NB4 (cell line): ENCODE results near the gene SUSD2.

Experiments used
- POLR2A ChIP-seq: IDR thresholded peaks from 2 replicates; pipeline ENCODE4 v1.6.1; 2011; ENCODE audit warnings: mild to moderate bottlenecking; ENCODE audit not compliant: insufficient read length; ENCODE audit errors: extremely low read depth
- TF ChIP-seq, protein P1 (sequence below): IDR thresholded peaks from one replicate; pipeline ENCODE4 v1.5.1; 2012; ENCODE audit warnings: low read depth, low read length

DNA sequence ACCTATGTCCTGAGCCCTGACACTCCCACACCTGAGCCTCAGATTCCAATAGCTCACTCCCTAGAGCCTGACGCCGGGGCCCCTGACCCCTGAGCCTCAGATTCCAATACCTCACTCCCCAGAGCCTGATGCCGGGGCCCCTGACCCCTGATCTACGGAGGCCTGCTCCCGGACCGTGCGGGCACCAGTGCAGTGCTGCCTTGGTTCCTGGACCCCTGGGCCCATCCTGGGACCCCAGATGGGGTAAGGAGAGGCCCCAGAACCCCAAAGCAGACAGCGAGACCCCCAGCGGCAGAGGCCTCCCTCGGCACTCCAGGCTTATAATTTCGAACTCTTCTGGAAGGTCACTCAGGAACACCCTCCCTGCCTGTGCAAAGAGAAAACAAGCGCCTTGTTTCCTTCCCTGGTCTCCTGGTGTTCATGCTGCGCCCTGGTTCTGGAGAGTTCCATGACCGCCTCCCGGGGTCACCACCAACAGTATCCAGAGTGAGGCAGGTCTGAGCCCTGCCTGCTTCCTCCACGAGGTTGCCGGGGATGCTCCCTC lies 7.5 kb downstream of the SUSD2 start:
- TF ChIP-seq POLR2A: no peak
- TF ChIP-seq, protein P1, sequence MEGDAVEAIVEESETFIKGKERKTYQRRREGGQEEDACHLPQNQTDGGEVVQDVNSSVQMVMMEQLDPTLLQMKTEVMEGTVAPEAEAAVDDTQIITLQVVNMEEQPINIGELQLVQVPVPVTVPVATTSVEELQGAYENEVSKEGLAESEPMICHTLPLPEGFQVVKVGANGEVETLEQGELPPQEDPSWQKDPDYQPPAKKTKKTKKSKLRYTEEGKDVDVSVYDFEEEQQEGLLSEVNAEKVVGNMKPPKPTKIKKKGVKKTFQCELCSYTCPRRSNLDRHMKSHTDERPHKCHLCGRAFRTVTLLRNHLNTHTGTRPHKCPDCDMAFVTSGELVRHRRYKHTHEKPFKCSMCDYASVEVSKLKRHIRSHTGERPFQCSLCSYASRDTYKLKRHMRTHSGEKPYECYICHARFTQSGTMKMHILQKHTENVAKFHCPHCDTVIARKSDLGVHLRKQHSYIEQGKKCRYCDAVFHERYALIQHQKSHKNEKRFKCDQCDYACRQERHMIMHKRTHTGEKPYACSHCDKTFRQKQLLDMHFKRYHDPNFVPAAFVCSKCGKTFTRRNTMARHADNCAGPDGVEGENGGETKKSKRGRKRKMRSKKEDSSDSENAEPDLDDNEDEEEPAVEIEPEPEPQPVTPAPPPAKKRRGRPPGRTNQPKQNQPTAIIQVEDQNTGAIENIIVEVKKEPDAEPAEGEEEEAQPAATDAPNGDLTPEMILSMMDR: no peak
